Neural progenitor cell (in vitro differentiated cells): Measurements from ENCODE around the gene YIPF2. TPM values are rescaled to one million over a fixed set of nuclear protein-coding genes. Genes with fewer than 3 reads are reported as not detected.
"Not testable (repeated sequence)": the region's sequence is repeated elsewhere in the genome, so short reads cannot be mapped to it uniquely, and the experiment has no call there.

Experiments used
- DNase-seq: peaks from one replicate; pipeline ENCODE4 v3.0.0-alpha.2; 2016; ENCODE audit warnings: low spot score
- H2AFZ ChIP-seq: fragments of 200-600 bp; sonication (generic); replicated peaks from 2 replicates; pipeline ENCODE4 v1.6.1; 2016; ENCODE audit warnings: antibody characterized with exemption
- H3F3A ChIP-seq: fragments of 200-600 bp; sonication (generic); 2 replicates; pipeline ENCODE4 v1.6.1; 2016; ENCODE audit warnings: antibody characterized with exemption, low read depth
- H3K27ac ChIP-seq: fragments of 200-600 bp; sonication (generic); 2 replicates; pipeline ENCODE4 v1.5.1; 2016; ENCODE audit warnings: mild to moderate bottlenecking
- H3K27me3 ChIP-seq: fragments of 200-600 bp; sonication (generic); 2 replicates; pipeline ENCODE4 v1.6.1; 2016; ENCODE audit warnings: mild to moderate bottlenecking, moderate library complexity
- H3K36me3 ChIP-seq: fragments of 200-600 bp; sonication (generic); 2 replicates; pipeline ENCODE4 v1.5.1; 2016
- H3K4me1 ChIP-seq: fragments of 200-600 bp; sonication (generic); 2 replicates; pipeline ENCODE4 v1.6.1; 2016; ENCODE audit warnings: mixed run types
- H3K4me2 ChIP-seq: fragments of 200-600 bp; sonication (generic); 2 replicates; pipeline ENCODE4 v1.6.1; 2016
- H3K4me3 ChIP-seq: fragments of 200-600 bp; sonication (generic); 2 replicates; pipeline ENCODE4 v1.5.1; 2016
- H3K79me2 ChIP-seq: fragments of 200-600 bp; sonication (generic); 2 replicates; pipeline ENCODE4 v1.6.1; 2016; ENCODE audit warnings: low read depth
- H3K9ac ChIP-seq: fragments of 200-600 bp; sonication (generic); 2 replicates; pipeline ENCODE4 v1.6.1; 2016
- H3K9me3 ChIP-seq: fragments of 200-600 bp; sonication (generic); 2 replicates; pipeline ENCODE4 v1.5.1; 2016; ENCODE audit warnings: low read depth
- H4K20me1 ChIP-seq: fragments of 200-600 bp; sonication (generic); 2 replicates; pipeline ENCODE4 v1.6.1; 2016; ENCODE audit warnings: low read depth
- H3K27ac Mint-ChIP-seq: 3 replicates; pipeline ENCODE4 v1.8.0; 2021; ENCODE audit warnings: mixed read lengths
- H3K27me3 Mint-ChIP-seq: 2 replicates; pipeline ENCODE4 v1.8.0; 2022; ENCODE audit warnings: low read depth, mild to moderate bottlenecking, inconsistent platforms, moderate library complexity, mixed read lengths; ENCODE audit not compliant: insufficient read depth
- H3K36me3 Mint-ChIP-seq: 3 replicates; pipeline ENCODE4 v1.8.0; 2021; ENCODE audit warnings: mixed read lengths
- H3K4me1 Mint-ChIP-seq: 3 replicates; pipeline ENCODE4 v1.8.0; 2021; ENCODE audit warnings: mixed read lengths
- H3K4me3 Mint-ChIP-seq: 3 replicates; pipeline ENCODE4 v1.8.0; 2021; ENCODE audit warnings: mild to moderate bottlenecking, moderate library complexity, mixed read lengths
- H3K9me3 Mint-ChIP-seq: 3 replicates; pipeline ENCODE4 v1.8.0; 2020; ENCODE audit warnings: mixed read lengths
- CTCF ChIP-seq: fragments of 200-600 bp; sonication (generic); IDR thresholded peaks from 2 replicates; pipeline ENCODE4 v1.5.1; 2017; ENCODE audit warnings: antibody characterized with exemption, mild to moderate bottlenecking
- EZH2 ChIP-seq: fragments of 200-600 bp; sonication (generic); IDR thresholded peaks from 2 replicates; pipeline ENCODE4 v1.6.1; 2017; ENCODE audit warnings: antibody characterized with exemption, mild to moderate bottlenecking, moderate library complexity
- EZH2phosphoT487 ChIP-seq: fragments of 200-600 bp; sonication (generic); IDR thresholded peaks from 2 replicates; pipeline ENCODE4 v1.6.1; 2017; ENCODE audit warnings: antibody characterized with exemption
- total RNA-seq: library from RNA; depleted of rRNA; stranded (reverse); fragments of >200 nt; gene quantifications from 2 replicates; pipeline ENCODE4 v1.2.3, GENCODE V29; 2015; ENCODE audit warnings: low replicate concordance

The YIPF2 gene
- total RNA-seq, 1 donor from 2014 or later = 11.9 TPM

- Histone ChIP-seq H3K79me2 (peaks cover 53% of the 10 kb centered on the region), H2AFZ (peak within 1 kb of the TSS; percentile 76), H4K20me1 (peaks cover 36% of the 10 kb centered on the region), H3K4me2 (peak within 1 kb of the TSS; percentile 92), H3F3A (peaks cover 24% of the 10 kb centered on the region), H3K4me1 (peaks cover 21% of the 10 kb centered on the region), H3K4me3 (peak within 1 kb of the TSS; percentile 80), H3K36me3 (no peaks in the 10 kb centered on the region), H3K9ac (peak within 1 kb of the TSS; percentile 87), H3K27me3 (no peaks in the 10 kb centered on the region), H3K9me3 (no peaks in the 10 kb centered on the region), H3K27ac (peak within 1 kb of the TSS; percentile 97)
- peaks cover 22% of the 10 kb centered on the region for H3K4me1 Mint-ChIP-seq
- TF ChIP-seq EZH2phosphoT487 (no peak), EZH2 (no peak), CTCF (no peak)
- peak within 1 kb of the TSS; percentile 98 for H3K27ac Mint-ChIP-seq
- peak; percentile 100 for DNase-seq
- peaks cover 12% of the 10 kb centered on the region for H3K36me3 Mint-ChIP-seq
- peak within 1 kb of the TSS; percentile 98 for H3K4me3 Mint-ChIP-seq
- H3K27me3 Mint-ChIP-seq = peaks cover 7% of the 10 kb centered on the region
- H3K9me3 Mint-ChIP-seq = no peaks in the 10 kb centered on the region
These were observed 32.1 kb upstream of the YIPF2 start, which contains the start of gene SMARCA4 for GRCh38 chr19:10960314-10961072. TSS of gene SMARCA4 (plus strand) at chr19:10961030. CDS start at chr19:10984152, 23,122 bp downstream.

DNA sequence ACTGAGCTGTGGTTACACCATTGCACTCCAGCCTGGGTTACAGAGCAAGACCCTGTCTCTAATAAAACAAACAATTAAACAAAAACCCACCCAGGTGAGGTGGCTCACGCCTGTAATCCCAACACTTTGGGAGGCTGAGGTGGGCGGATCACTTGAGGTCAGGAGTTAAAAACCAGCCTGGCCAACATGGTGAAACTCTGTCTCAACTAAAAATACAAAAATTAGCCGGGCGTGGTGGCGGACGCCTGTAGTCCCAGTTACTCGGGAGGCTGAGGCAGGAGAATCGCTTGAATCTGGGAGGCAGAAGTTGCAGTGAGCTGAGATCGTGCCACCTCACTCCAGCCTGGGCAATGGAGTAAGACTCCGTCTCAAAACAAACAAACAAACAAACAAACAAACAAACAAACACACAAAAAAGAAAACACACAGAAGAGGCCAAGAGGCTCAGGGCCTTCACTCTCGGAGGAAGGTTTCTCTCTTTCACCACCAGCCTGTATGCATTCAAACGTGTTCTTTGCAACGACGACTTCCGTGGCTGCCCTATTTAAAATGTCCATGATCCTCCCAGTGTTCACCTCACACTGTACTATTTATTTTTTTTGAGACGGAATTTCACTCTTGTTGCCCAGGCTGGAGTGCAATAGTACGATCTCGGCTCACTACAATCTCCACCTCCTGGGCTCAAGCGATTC is 31.0 kb upstream of the YIPF2 start:
- Histone ChIP-seq H3K4me1 (peaks cover 21% of the 10 kb centered on the region), H3F3A (peaks cover 24% of the 10 kb centered on the region), H3K79me2 (peaks cover 42% of the 10 kb centered on the region), H3K4me3 (peak overlapping the region; percentile 76), H4K20me1 (peaks cover 25% of the 10 kb centered on the region), H3K4me2 (peak overlapping the region; percentile 92)
- DNase-seq, H3K9me3 Mint-ChIP-seq, H3K27ac ChIP-seq, H2AFZ ChIP-seq, H3K36me3 ChIP-seq, H3K9ac ChIP-seq, H3K36me3 Mint-ChIP-seq, H3K27ac Mint-ChIP-seq, H3K9me3 ChIP-seq, H3K27me3 ChIP-seq, H3K27me3 Mint-ChIP-seq: not testable (repeated sequence)
- Mint-ChIP-seq H3K4me3 (peak overlapping the region; percentile 92), H3K4me1 (peaks cover 19% of the 10 kb centered on the region)

DNA sequence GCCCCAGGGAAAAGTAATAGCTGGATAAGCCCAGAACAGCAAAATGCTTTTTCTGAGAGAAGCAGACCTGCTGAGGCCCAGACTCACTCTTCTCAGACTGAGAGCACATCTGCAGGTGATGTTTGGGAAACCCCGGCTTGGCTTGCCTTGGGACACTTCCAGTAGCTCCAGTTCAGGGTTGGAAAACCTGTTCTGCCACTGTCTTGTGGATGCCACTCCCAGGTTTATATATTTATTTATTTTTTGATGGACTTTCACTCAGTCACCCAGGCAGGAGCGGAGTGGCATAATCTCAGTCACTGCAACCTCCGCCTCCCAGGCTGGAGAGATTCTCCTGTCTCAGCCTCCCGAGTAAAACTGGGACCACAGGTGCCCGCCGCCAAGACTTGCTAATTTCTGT is 24.4 kb upstream of the YIPF2 start:
- Histone ChIP-seq H2AFZ (no peak overlapping the region), H4K20me1 (no peaks in the 10 kb centered on the region), H3K36me3 (no peaks in the 10 kb centered on the region), H3K4me1 (no peaks in the 10 kb centered on the region), H3K4me3 (no peak overlapping the region), H3F3A (no peaks in the 10 kb centered on the region), H3K27ac (no peak overlapping the region), H3K9ac (no peak overlapping the region), H3K9me3 (no peaks in the 10 kb centered on the region), H3K4me2 (no peak overlapping the region), H3K27me3 (no peaks in the 10 kb centered on the region), H3K79me2 (no peaks in the 10 kb centered on the region)
- Mint-ChIP-seq H3K27ac (peak overlapping the region; percentile 37), H3K36me3 (no peaks in the 10 kb centered on the region), H3K4me3 (no peak overlapping the region), H3K27me3 (peaks cover 2% of the 10 kb centered on the region), H3K9me3 (no peaks in the 10 kb centered on the region), H3K4me1 (no peaks in the 10 kb centered on the region)
- TF ChIP-seq EZH2 (no peak), CTCF (no peak), EZH2phosphoT487 (no peak)
- DNase-seq = no peak
